ENCODE measurements around the gene MROH2A.

MROH2A gene

GRCh38 chr2:233811732-233812131 lies 33.6 kb downstream of the MROH2A start:
- Histone ChIP-seq H3K4me3 (ENCODE audit: severe bottlenecking) (no peak overlapping the region), H3K27ac (ENCODE audit: poor library complexity, severe bottlenecking) (no peak overlapping the region), H3K36me3 (ENCODE audit: low read depth) (no peaks in the 10 kb centered on the region), H3K27me3 (ENCODE audit: insufficient read depth, poor library complexity, severe bottlenecking) (no peaks in the 10 kb centered on the region), H3K4me1 (ENCODE audit: insufficient read depth, poor library complexity, severe bottlenecking) (no peaks in the 10 kb centered on the region), H3K9me3 (ENCODE audit: severe bottlenecking) (no peaks in the 10 kb centered on the region)
- ATAC-seq (ENCODE audit: low read depth) (no peak), DNase-seq (ENCODE audit: low spot score) (peak; percentile 35)
- no peak for TF ChIP-seq CTCF (IDR thresholded peaks at IDR 0.05; ENCODE audit: poor library complexity, severe bottlenecking)

GRCh38 chr2:233813236-233814055 lies 35.3 kb downstream of the MROH2A start:
- H3K9me3 ChIP-seq (ENCODE audit: severe bottlenecking) = no peaks in the 10 kb centered on the region
- H3K27me3 ChIP-seq (ENCODE audit: insufficient read depth, poor library complexity, severe bottlenecking) = no peaks in the 10 kb centered on the region
- H3K36me3 ChIP-seq (ENCODE audit: low read depth) = no peaks in the 10 kb centered on the region
- no peak overlapping the region for H3K4me3 ChIP-seq (ENCODE audit: severe bottlenecking)
- ATAC-seq (ENCODE audit: low read depth) (no peak), DNase-seq (ENCODE audit: low spot score) (peak; percentile 18)
- no peak overlapping the region for H3K27ac ChIP-seq (ENCODE audit: poor library complexity, severe bottlenecking)
- no peaks in the 10 kb centered on the region for H3K4me1 ChIP-seq (ENCODE audit: insufficient read depth, poor library complexity, severe bottlenecking)
- TF ChIP-seq CTCF (IDR thresholded peaks at IDR 0.05; ENCODE audit: poor library complexity, severe bottlenecking) = no peak

GRCh38 chr2:233814056-233814835 lies 36.1 kb downstream of the MROH2A start:
- Histone ChIP-seq H3K9me3 (ENCODE audit: severe bottlenecking) (no peaks in the 10 kb centered on the region), H3K4me1 (ENCODE audit: insufficient read depth, poor library complexity, severe bottlenecking) (no peaks in the 10 kb centered on the region), H3K27ac (ENCODE audit: poor library complexity, severe bottlenecking) (no peak overlapping the region), H3K27me3 (ENCODE audit: insufficient read depth, poor library complexity, severe bottlenecking) (no peaks in the 10 kb centered on the region), H3K4me3 (ENCODE audit: severe bottlenecking) (no peak overlapping the region), H3K36me3 (ENCODE audit: low read depth) (no peaks in the 10 kb centered on the region)
- ATAC-seq (ENCODE audit: low read depth) = 0 out of 3 replicates have a peak, but pooled peaks have one; percentile 25
- no peak for TF ChIP-seq CTCF (IDR thresholded peaks at IDR 0.05; ENCODE audit: poor library complexity, severe bottlenecking)
- DNase-seq (ENCODE audit: low spot score) = peak; percentile 10

GRCh38 chr2:233815861-233816260 lies 37.7 kb downstream of the MROH2A start:
- Histone ChIP-seq H3K36me3 (ENCODE audit: low read depth) (no peaks in the 10 kb centered on the region), H3K4me1 (ENCODE audit: insufficient read depth, poor library complexity, severe bottlenecking) (no peaks in the 10 kb centered on the region), H3K9me3 (ENCODE audit: severe bottlenecking) (no peaks in the 10 kb centered on the region), H3K4me3 (ENCODE audit: severe bottlenecking) (no peak overlapping the region), H3K27ac (ENCODE audit: poor library complexity, severe bottlenecking) (no peak overlapping the region), H3K27me3 (ENCODE audit: insufficient read depth, poor library complexity, severe bottlenecking) (no peaks in the 10 kb centered on the region)
- TF ChIP-seq CTCF (IDR thresholded peaks at IDR 0.05; ENCODE audit: poor library complexity, severe bottlenecking) = no peak
- DNase-seq (ENCODE audit: low spot score) (no peak), ATAC-seq (ENCODE audit: low read depth) (no peak)
